Liver (tissue), 9 donors: ENCODE measurements around the gene DIS3L2. TPM values are rescaled to one million over a fixed set of nuclear protein-coding genes. Genes with fewer than 3 reads are reported as not detected.
"Not testable (repeated sequence)": the region's sequence is repeated elsewhere in the genome, so short reads cannot be mapped to it uniquely, and the experiment has no call there.

Source experiments
- DNase-seq: peaks from one replicate; pipeline ENCODE4 v3.0.0-alpha.2; 2017; ENCODE audit warnings: low spot score
- H3K27ac ChIP-seq, 2 donors: one replicate each; pipeline ENCODE4 v1.7.0; 2013; ENCODE audit warnings: inconsistent platforms in 2 of 2, low read length in 2 of 2, control low read depth in 1 of 2, low read depth in 1 of 2, mild to moderate bottlenecking in 1 of 2
- H3K27me3 ChIP-seq, 4 donors: one replicate each; pipeline versions ENCODE4 v1.6.1 to v1.7.0; 2013; ENCODE audit warnings: low read length in 3 of 4, inconsistent platforms in 1 of 4, mild to moderate bottlenecking in 1 of 4, moderate library complexity in 1 of 4; ENCODE audit not compliant: control insufficient read depth in 4 of 4, insufficient read depth in 4 of 4
- H3K36me3 ChIP-seq, 4 donors: one replicate each; pipeline versions ENCODE4 v1.6.1 to v1.7.0; 2013; ENCODE audit warnings: low read length in 3 of 4, mild to moderate bottlenecking in 3 of 4, low read depth in 1 of 4, moderate library complexity in 1 of 4; ENCODE audit not compliant: control insufficient read depth in 4 of 4, insufficient read depth in 3 of 4
- H3K4me1 ChIP-seq, 4 donors: one replicate each; pipeline versions ENCODE4 v1.6.1 to v1.7.0; 2013; ENCODE audit warnings: low read length in 3 of 4, mild to moderate bottlenecking in 3 of 4, moderate library complexity in 1 of 4; ENCODE audit not compliant: control insufficient read depth in 4 of 4, insufficient read depth in 4 of 4
- H3K4me3 ChIP-seq, 3 donors: one replicate each; pipeline versions ENCODE4 v1.6.1 to v1.7.0; 2013; ENCODE audit warnings: low read length in 3 of 3, control low read depth in 1 of 3, low read depth in 1 of 3, mild to moderate bottlenecking in 1 of 3
- H3K9ac ChIP-seq, 2 donors: one replicate each; pipeline ENCODE4 v1.7.0; 2013; ENCODE audit warnings: low read length in 2 of 2, mild to moderate bottlenecking in 2 of 2, moderate library complexity in 2 of 2, control low read depth in 1 of 2, low read depth in 1 of 2
- H3K9me3 ChIP-seq, 4 donors: one replicate each; pipeline versions ENCODE4 v1.6.1 to v1.7.0; 2013; ENCODE audit warnings: low read length in 3 of 4; ENCODE audit not compliant: control insufficient read depth in 4 of 4
- EGR1 ChIP-seq, 2 donors: IDR thresholded peaks; 2 replicates each; pipeline ENCODE4 v1.6.1; 2016 to 2018; ENCODE audit warnings: antibody characterized with exemption in 2 of 2, low read depth in 2 of 2
- HNF4A ChIP-seq, 2 donors: conservative IDR thresholded peaks; 2 replicates each; pipeline ENCODE4 v1.6.1; 2016; ENCODE audit warnings: antibody characterized with exemption in 2 of 2, mild to moderate bottlenecking in 2 of 2
- HNF4G ChIP-seq: IDR thresholded peaks from 2 replicates; pipeline ENCODE4 v1.6.1; 2016; ENCODE audit warnings: antibody characterized with exemption
- RAD21 ChIP-seq, 2 donors: IDR thresholded peaks; 2 replicates each; pipeline ENCODE4 v1.6.1; 2016; ENCODE audit warnings: antibody characterized with exemption in 2 of 2, mild to moderate bottlenecking in 2 of 2
- WGBS: extraction: QIAGEN DNeasy Blood & Tissue Kit; methylation state at CpG from one replicate; pipeline ENCODE4 v1.1.7; 2013; 5-methylcytosine and 5-hydroxymethylcytosine counted together
- polyA plus RNA-seq, 2 donors: library from polyadenylated mRNA; stranded (reverse) in 1 of 2; unstranded in 1 of 2; fragments of 200-250 nt in 1 of 2; fragments of >200 nt in 1 of 2; fragmentation: Nextera tagmentation in 1 of 2; extraction: Ambion mirVana in 1 of 2; gene quantifications; one replicate each; pipeline versions ENCODE4 v1.2.1 to v1.2.3, GENCODE V29; 2013 to 2015
- total RNA-seq, 2 donors: library from RNA; depleted of rRNA; stranded (reverse); fragments of >200 nt; gene quantifications; one replicate each; pipeline ENCODE4 v1.2.3, GENCODE V29; 2014
- TF ChIP-seq, protein P1 (sequence below): IDR thresholded peaks from 2 replicates; pipeline ENCODE4 v1.6.1; 2016; ENCODE audit warnings: antibody characterized with exemption
- TF ChIP-seq, protein P2 (sequence below): IDR thresholded peaks from 2 replicates; pipeline ENCODE4 v1.6.1; 2016; ENCODE audit warnings: antibody characterized with exemption
- TF ChIP-seq, protein P3 (sequence below): fragments of 150-350 bp; IDR thresholded peaks from 2 replicates; pipeline ENCODE4 v1.5.1; 2017; ENCODE audit warnings: improper control_type of control experiment, low read depth, low read length; ENCODE audit not compliant: missing input control
- donor health status: healthy.
- donor health status: healthy.
- donor health status: healthy.
- donor health status: healthy.
- donor health status: healthy.

The DIS3L2 gene
- total and polyA plus RNA-seq, 4 donors: 5.7 to 21.5 (median 8.8) TPM

DNA sequence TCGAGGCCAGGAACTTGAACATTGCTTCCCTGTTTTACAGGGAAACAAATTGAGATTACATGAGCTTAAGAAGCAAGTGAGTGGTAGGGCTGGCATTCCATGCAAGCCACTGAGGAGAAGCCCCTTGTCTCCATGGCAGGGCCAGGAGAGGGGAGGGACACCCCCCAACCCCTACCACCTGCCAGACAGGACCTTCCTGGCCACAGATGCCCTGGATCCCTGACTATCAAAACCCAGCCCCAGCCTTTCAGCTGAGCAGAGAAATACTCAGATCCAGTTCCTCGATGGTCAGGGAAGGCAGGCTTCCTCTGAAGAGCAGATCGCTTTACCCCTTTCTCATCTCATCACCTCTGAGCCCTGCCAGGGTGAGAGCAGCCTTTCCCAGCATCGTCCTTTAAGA is 363.3 kb downstream of the DIS3L2 start:
- Histone ChIP-seq H3K4me3 (no peak overlapping the region), H3K27me3 (no peaks in the 10 kb centered on the region), H3K9me3 (no peaks in the 10 kb centered on the region), H3K9ac (no peak overlapping the region), H3K4me1 (peaks cover 0 to 5% (median 0%) of the 10 kb centered on the region in 4 donors), H3K36me3 (no peaks in the 10 kb centered on the region), H3K27ac (no peak overlapping the region)
- TF ChIP-seq HNF4G (no peak), EGR1 (IDR thresholded peaks at IDR 0.05; ENCODE audit: low read depth in 2 of 2) (no peak)
- TF ChIP-seq, protein P1, sequence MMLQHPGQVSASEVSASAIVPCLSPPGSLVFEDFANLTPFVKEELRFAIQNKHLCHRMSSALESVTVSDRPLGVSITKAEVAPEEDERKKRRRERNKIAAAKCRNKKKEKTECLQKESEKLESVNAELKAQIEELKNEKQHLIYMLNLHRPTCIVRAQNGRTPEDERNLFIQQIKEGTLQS: no peak
- no peak for DNase-seq
- WGBS: 90% methylated on average over 4 of the region's 4 CpGs

DNA sequence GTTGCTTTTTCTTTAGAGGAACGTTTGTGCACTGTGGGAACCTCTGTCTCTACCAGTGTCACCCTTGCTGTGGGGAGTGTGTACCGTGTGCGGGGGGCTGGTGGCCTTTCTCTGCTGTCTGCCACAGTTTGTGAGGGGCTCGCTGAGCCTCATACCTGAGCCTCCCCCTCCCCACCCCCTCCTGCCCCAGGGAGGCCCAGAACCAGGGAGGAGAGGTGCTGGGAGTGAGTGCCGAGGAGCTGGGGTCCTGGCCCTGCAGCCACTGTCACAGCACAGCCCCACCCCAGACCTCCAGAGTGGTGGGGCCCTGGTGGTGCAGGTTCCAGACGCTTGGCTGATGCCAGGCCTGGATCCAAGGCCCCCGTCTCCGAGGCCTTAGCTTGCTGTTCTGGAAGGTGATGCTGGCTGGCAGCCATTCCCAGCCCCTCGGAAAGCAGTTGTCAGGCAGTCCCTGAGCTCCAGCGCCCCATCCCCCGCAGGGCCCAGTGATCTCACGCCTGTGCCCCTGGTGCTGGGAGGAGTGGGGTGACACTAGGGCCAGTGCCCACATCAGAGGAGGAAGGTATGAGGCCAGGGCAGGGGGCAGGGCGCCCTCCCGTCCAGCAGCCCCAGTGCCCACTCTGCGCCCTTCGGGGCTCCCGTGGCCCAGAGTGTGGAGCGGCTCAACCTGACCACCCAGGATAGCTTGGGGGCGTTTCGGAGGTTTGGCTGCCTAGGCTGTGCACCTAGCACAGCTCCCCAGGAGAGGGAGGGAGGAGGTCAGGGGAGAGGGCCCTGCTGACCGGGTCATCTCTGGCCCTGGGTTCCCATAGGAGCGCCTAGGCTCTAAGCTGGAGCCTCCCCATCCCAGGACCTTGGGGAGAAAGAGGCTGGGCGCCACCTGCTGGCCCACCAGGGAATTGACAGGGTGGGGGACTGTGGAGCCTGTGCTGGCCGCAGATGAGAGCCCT is 364.1 kb downstream of the DIS3L2 start:
- Histone ChIP-seq H3K4me1 (no peaks in the 10 kb centered on the region), H3K27ac (no peak overlapping the region), H3K9me3 (no peaks in the 10 kb centered on the region), H3K9ac (no peak overlapping the region), H3K36me3 (peaks cover 0 to 4% (median 0%) of the 10 kb centered on the region in 4 donors), H3K4me3 (no peak overlapping the region), H3K27me3 (no peaks in the 10 kb centered on the region)
- WGBS: 82% methylated on average over 23 of the region's 24 CpGs
- TF ChIP-seq RAD21 (IDR thresholded peaks at IDR 0.05): peak; percentile 57 to 66
- no peak for TF ChIP-seq HNF4A (conservative IDR thresholded peaks at IDR 0.05)
- TF ChIP-seq, protein P2, sequence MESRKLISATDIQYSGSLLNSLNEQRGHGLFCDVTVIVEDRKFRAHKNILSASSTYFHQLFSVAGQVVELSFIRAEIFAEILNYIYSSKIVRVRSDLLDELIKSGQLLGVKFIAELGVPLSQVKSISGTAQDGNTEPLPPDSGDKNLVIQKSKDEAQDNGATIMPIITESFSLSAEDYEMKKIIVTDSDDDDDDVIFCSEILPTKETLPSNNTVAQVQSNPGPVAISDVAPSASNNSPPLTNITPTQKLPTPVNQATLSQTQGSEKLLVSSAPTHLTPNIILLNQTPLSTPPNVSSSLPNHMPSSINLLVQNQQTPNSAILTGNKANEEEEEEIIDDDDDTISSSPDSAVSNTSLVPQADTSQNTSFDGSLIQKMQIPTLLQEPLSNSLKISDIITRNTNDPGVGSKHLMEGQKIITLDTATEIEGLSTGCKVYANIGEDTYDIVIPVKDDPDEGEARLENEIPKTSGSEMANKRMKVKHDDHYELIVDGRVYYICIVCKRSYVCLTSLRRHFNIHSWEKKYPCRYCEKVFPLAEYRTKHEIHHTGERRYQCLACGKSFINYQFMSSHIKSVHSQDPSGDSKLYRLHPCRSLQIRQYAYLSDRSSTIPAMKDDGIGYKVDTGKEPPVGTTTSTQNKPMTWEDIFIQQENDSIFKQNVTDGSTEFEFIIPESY: no peak
- TF ChIP-seq, protein P3, sequence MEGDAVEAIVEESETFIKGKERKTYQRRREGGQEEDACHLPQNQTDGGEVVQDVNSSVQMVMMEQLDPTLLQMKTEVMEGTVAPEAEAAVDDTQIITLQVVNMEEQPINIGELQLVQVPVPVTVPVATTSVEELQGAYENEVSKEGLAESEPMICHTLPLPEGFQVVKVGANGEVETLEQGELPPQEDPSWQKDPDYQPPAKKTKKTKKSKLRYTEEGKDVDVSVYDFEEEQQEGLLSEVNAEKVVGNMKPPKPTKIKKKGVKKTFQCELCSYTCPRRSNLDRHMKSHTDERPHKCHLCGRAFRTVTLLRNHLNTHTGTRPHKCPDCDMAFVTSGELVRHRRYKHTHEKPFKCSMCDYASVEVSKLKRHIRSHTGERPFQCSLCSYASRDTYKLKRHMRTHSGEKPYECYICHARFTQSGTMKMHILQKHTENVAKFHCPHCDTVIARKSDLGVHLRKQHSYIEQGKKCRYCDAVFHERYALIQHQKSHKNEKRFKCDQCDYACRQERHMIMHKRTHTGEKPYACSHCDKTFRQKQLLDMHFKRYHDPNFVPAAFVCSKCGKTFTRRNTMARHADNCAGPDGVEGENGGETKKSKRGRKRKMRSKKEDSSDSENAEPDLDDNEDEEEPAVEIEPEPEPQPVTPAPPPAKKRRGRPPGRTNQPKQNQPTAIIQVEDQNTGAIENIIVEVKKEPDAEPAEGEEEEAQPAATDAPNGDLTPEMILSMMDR: peak; percentile 23
- peak; percentile 58 for DNase-seq

DNA sequence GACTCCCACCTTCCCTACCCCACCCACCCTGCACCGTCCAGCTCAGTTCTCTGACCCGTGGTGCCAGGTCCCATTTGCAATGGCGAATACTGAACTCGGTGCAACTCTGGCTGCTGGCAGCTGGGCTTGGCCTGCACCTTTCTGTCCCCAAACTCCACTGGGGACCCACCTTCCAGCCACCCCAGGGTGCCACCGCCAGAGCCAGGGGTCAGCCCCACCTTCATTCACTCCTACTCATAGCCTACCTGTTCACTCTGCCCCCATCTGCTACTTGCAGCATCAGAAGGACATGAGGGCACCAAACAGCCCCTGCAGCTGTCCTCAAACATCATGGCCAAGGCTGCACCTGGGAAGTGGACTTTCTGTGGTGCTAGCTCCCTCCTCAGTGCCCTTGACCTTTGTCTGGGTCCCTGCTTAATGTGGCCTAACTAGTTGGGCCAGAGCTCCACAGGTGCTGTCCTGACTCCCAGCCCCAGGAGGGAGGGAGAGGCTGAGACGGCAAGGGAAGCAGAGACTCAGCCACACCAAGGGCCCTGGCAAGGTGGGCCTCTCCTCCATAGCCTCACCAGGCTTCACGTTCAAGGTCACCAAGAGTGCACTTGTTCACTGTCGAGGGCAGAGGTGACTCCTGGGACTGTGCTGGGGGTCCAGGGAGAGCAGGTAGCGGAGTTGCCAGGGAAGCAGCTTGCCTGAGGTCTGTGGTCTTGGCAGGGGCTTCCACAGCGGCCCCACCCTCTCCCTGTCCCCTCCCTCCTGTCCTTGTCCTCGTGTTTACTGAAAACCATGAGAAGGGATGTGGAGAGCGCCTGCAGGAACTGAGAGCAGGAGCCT is 365.0 kb downstream of the DIS3L2 start:
- not testable (repeated sequence) for H3K36me3 ChIP-seq, H3K4me3 ChIP-seq, H3K9me3 ChIP-seq, DNase-seq, H3K4me1 ChIP-seq, H3K9ac ChIP-seq, H3K27ac ChIP-seq, H3K27me3 ChIP-seq
- TF ChIP-seq RAD21 (IDR thresholded peaks at IDR 0.05): peak in 1 of 2 donors; percentile 5
- 76% methylated on average over 10 of the region's 12 CpGs for WGBS
